DMS114 treated with DMSO at 0.1 percent for 48 hours (cell line): ENCODE measurements around the gene RCBTB1.
A peak's percentile ranks its signal among the peaks of the same experiment; 100 is the strongest.
"Not testable (repeated sequence)": the region's sequence is repeated elsewhere in the genome, so short reads cannot be mapped to it uniquely, and the experiment has no call there.

ENCODE experiments used
- DNase-seq: peaks from one replicate; lab custom pipeline; 2025; ENCODE audit not compliant: unreplicated experiment; lab: John Stamatoyannopoulos, UW

The RCBTB1 gene

DNA sequence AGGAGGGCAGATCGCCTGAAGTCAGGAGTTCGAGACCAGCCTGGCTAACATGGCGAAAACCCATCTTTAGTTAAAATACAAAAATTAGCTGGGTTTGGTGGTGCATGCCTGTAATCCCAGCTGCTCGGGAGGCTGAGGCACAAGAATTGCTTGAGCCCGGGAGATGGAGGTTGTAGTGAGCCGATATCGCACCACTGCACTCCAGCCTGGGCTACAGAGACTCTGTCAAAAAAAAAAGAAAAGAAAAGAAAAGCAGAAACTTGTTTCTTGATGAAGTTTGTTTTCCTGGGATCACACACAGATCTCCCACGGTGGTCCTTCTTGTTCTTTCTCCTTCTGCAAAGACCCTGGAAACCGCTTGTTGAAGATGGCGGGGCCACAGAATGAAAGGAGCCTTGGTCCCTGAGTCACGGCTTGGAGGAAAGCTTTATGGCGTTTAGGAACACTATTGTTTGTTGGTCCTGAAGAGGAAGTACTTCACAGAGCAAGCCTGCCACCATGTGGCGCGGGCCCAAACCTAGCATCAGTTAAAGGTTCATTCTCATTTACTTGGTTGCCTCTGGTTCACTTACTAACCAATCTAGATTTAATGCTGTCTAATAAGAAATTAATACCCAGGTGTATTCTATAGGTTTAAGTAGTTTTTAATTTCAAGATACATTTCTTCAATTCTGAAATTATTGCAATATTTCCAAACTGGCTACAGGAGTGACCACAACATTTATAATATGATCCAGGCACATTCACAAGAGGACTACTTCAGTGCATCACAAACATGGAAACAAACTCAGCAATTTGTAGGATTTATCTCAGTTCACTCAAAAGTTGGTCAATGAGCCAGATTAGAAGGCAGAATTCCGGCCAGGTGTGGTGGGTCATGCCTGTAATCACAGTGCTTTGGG, 21.6 kb upstream of the RCBTB1 start:
- DNase-seq: peak; percentile 75

DNA sequence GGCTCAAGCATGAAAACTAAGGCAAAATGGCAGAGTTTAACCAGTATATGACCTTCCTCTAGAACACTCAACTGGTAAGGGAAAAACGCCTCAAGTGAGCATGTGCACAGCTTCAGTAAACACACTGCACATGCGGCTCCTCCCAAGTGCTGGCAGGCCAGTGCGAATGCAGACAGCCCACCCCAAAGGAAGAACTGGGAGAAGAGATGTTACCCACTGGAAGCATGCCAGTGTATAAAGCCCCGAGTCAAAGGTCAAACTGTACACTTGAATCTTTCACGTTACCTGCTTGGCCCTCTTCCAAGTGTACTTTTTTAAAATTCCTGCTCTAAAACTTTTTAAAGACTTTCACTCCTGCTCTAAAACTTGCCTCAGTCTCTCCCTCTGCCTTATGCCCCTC, 19.2 kb upstream of the RCBTB1 start:
- no peak for DNase-seq

DNA sequence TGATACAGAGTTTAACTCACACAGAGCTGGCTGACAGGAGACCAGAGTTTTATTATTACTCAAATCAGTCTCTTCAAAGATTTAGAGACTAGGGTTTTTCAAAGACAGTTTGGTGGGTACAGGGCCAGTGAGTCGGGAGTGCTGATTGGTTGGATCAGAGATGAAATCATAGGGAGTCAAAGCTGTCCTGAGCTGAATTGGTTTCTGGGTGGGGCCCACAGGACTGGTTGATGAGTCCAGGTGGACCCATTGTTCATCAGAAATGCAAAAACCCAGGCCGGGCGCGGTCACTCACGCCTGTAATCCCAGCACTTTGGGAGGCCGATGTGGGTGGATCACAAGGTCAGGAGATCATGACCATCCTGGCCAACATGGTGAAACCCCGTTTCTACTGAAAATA, 17.3 kb upstream of the RCBTB1 start:
- DNase-seq: not testable (repeated sequence)

- DNase-seq: no peak
Observed at GRCh38 chr13:49602005-49602404, 16.6 kb upstream of the RCBTB1 start.

DNA sequence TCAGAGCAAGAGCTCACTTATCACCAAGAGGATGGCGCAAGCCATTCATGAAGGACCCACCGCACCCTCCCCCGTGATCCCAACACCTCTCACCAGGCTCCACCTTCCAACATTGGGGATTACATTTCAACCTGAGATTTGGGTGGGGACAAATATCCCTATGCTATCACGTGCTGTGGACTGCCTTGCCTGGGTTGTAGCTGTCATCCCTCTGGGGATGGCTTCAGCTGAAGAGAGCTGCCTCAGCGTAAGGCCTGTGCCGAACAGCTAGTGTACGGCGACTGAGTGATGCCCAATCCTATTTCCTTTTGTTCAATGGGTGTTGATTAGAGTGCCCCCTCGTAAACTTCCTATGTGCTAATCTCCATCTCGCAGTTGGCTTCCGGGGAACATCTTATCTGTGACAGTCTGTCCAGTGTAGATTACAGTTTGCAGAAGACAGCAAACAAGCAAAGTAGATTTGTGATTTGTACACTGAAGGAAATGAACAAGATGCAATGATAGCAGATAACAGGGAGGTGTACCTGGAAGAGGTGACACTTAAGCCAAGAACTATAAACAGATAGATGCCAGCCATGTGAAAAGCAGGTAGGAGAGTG, 11.8 kb upstream of the RCBTB1 start:
- no peak for DNase-seq

- no peak for DNase-seq
Observed at GRCh38 chr13:49596221-49596620, 10.9 kb upstream of the RCBTB1 start.

DNA sequence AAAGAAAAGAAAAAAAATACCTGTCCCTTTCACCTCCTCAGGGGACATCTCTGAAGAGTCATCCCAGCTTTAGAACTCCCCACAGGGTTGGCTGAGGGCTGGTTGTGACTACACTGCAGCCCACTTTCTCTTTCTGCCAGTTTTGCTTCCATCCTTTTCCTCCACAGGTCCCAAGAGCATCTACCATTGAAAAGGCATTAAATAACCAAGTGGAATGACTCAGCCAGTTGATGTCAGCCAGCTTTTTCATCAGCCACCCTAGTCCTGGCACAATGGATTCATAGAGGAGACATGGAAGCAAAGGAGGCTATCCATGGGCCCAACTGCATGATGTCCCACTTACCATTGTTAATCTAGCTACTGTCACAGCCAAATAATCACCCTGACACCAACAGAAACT, 9.2 kb upstream of the RCBTB1 start:
- no peak for DNase-seq

- not testable (repeated sequence) for DNase-seq
Observed at GRCh38 chr13:49593876-49594275, 8.5 kb upstream of the RCBTB1 start.

- DNase-seq: not testable (repeated sequence)
Observed at GRCh38 chr13:49590714-49591113, 5.4 kb upstream of the RCBTB1 start.

GRCh38 chr13:49587311-49587847, 2.0 kb upstream of the RCBTB1 start:
- no peak for DNase-seq

- no peak for DNase-seq
Observed at GRCh38 chr13:49586717-49587116, 1.4 kb upstream of the RCBTB1 start.

GRCh38 chr13:49584771-49585182, 581 bp downstream of the RCBTB1 start:
- no peak for DNase-seq

DNA sequence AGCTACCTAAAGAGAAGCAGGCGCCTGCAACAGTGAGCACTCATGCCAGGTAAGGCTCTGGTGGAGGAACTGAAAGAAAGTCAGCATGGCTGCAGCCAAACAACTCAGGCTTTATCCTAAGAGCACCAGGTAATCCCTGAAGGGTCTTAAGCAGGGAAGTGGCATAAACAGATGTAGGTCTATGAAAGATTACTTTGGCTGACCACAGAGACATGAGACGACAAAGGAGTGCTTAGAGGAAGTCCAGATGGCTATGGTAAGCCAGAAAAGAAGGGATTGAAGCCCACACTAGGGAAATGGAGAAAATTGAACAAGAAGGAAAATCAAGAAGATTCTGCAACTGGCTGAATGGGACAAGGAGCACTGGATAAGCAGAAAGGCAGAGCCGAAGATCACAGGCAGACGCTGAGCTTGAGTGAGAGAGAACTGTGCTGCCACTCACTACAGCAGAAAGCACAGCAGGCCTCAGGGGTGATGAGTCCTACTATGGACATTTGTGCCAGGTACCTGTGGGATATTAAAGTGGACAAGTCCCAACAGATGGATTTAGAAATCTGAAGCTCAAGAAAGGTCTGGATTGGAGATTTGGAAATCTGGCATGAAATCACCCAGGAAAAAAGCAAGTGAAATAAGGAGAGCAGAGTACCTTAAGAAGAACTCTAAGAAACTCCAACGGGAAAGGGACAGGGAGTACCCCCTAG, 4.2 kb downstream of the RCBTB1 start:
- DNase-seq: no peak

- no peak for DNase-seq
Observed at GRCh38 chr13:49579501-49579900, 5.9 kb downstream of the RCBTB1 start.

DNA sequence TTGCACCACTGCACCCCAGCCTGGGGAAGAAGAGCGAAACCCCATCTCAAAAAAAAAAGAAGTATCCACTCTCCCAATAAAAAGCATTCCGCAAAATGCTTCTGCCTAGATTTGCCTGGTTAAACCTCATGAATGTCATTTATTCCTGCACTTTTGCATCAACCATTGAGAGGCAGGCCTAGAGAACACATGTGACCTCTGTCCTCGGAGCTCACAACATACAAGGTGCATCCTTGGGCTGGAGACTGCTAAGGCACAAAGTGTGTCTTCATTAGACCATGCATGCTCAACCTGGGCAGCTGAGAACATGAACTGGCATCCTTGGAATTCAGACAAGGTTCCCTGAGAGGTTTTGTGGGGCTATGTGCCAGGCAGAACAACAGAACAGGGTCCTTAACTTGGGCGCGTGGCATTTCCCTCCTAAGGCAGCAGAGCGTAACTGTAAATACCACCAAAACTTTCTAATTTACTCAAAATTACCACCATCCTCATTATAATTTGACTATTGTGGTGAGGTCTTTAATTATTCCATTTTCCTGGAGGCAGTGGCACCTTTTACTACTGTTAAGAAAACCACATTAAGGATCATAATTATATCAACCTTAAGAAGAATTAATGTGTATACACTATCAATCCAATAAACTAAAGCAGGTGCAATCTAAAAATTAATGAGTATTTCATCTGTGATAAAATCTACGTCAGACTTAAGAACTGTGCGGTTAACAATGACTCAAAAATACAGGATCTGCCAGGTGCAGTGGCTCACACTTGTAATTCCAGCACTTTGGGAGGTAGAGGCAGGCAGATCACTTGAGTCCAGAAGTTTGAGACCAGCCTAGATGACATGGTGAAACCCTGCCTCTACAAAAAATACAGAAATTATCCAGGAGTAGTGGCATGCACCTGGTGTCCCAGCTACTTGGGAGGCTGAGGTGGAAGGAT, 13.8 kb downstream of the RCBTB1 start:
- DNase-seq: no peak

GRCh38 chr13:49569993-49570689, 15.2 kb downstream of the RCBTB1 start:
- no peak for DNase-seq

GRCh38 chr13:49567491-49567890, 17.9 kb downstream of the RCBTB1 start:
- DNase-seq: no peak

DNA sequence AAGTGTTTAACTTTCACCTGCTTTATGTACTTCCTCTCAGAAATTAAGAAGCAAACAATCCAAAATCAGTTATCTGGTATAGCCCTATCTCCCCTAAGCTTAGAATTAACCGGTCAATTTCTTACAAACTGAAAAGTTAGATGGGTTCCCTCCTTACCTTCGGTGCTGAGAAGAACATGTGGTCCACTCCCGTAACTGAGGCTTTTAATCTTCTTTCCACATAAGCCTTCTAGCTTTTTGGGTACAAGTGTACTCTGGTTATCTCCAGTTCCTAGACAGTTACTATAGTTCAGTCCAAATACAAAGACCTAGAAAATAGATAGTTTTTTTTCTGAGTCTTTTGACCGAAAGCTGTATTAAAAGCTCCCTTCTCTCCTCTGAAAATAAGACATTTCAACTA, 18.9 kb downstream of the RCBTB1 start:
- no peak for DNase-seq

- DNase-seq: not testable (repeated sequence)
Observed at GRCh38 chr13:49565461-49565860, 19.9 kb downstream of the RCBTB1 start.

GRCh38 chr13:49563516-49563915, 21.8 kb downstream of the RCBTB1 start:
- no peak for DNase-seq
